Adipocyte (in vitro differentiated cells): ENCODE results near the gene KRTAP10-5.

ENCODE experiments used
- DNase-seq: peaks from one replicate; pipeline ENCODE4 v3.0.0-alpha.2; 2015; ENCODE audit warnings: low read depth
- H3K27me3 ChIP-seq: replicated peaks from 2 replicates; pipeline ENCODE4 v1.7.0; 2013; ENCODE audit warnings: mild to moderate bottlenecking, low read length, moderate library complexity; ENCODE audit not compliant: control insufficient read depth, insufficient read depth
- H3K36me3 ChIP-seq: 2 replicates; pipeline ENCODE4 v1.7.0; 2013; ENCODE audit warnings: low read length, mild to moderate bottlenecking, moderate library complexity; ENCODE audit not compliant: control insufficient read depth, insufficient read depth, severe bottlenecking
- H3K4me1 ChIP-seq: 2 replicates; pipeline ENCODE4 v1.7.0; 2013; ENCODE audit warnings: mild to moderate bottlenecking, low read length, moderate library complexity; ENCODE audit not compliant: control insufficient read depth, insufficient read depth
- H3K4me3 ChIP-seq: 2 replicates; pipeline ENCODE4 v1.7.0; 2013; ENCODE audit warnings: mild to moderate bottlenecking, low read length, moderate library complexity
- H3K9ac ChIP-seq: 2 replicates; pipeline ENCODE4 v1.7.0; 2013; ENCODE audit warnings: mild to moderate bottlenecking, low read length, moderate library complexity
- H3K9me3 ChIP-seq: 2 replicates; pipeline ENCODE4 v1.7.0; 2013; ENCODE audit warnings: mild to moderate bottlenecking, low read length, moderate library complexity; ENCODE audit not compliant: control insufficient read depth

The KRTAP10-5 gene

DNA sequence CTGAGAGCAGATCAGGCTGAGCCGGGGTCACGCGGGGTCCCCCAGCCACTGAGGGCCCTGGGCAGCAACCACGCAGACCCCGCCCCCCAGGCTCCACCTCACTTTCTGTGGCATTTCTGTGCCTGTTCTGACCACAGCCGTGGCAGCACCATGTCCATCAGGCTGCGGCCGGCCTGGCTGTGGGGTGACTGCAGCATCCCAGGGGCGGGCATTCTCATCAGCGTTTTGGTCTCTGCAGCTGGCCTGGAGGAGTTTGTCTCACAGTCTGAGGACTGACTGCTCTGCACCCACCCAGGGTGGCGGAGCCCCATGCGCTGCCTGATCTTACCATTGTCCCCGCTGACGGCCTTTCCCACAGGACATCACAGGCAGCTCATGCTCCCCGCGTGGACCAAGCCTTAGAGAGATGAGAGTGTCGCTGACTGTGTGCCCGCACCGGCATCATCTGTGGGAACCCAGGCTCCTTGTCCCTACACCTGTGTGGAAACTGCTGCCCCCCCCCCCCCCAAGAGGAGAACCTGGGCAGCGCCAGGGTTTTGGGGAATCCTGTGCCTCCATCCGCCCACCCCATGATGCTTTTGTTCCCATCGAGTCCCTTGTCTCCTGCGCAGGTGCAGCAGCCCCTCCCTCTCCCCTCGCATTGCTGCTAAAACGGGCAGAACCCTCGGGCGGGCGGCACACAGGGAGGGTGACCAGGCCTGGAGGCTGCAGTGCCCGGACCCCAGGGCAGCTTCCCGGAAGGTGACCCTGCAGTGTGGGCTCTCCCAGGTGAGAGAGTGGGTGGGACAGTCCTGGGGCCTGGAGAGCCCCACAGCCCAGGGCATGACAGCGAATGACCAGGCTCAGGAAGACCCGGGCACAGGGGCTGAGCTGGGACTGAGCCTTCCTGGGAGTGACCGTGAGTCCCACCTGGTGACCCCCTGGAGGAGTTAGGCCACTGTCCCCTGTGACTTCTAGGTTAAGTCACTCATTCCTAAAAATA is 42.2 kb downstream of the KRTAP10-5 start:
- Histone ChIP-seq H3K36me3 (no peaks in the 10 kb centered on the region), H3K9ac (no peak overlapping the region), H3K4me3 (no peak overlapping the region), H3K27me3 (peaks cover 3% of the 10 kb centered on the region), H3K9me3 (peaks cover 19% of the 10 kb centered on the region), H3K4me1 (no peaks in the 10 kb centered on the region)
- DNase-seq = no peak

DNA sequence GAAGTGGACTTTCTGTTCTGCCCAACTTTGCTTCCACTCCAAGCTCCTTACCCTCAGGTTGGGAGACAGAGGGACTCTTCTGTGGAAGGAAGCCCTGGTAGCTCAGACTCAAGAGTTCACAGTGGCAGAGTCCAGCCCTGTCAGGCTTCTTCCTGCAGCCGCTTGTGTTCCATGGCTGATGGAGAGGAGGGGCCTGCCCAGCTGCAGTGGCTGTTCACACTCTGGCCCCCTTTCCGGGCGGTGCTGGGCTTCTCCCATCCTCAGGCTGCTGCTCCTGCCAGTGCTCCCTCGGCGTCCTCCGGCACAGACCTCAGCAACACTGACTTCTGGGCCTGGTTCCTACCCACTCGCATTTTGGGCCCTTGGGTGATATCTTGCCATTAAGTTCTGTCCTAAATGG is 44.4 kb downstream of the KRTAP10-5 start:
- Histone ChIP-seq H3K36me3 (no peaks in the 10 kb centered on the region), H3K4me3 (no peak overlapping the region), H3K9ac (no peak overlapping the region), H3K4me1 (no peaks in the 10 kb centered on the region), H3K9me3 (peaks cover under 1% of the 10 kb centered on the region), H3K27me3 (peaks cover 12% of the 10 kb centered on the region)
- DNase-seq = no peak

DNA sequence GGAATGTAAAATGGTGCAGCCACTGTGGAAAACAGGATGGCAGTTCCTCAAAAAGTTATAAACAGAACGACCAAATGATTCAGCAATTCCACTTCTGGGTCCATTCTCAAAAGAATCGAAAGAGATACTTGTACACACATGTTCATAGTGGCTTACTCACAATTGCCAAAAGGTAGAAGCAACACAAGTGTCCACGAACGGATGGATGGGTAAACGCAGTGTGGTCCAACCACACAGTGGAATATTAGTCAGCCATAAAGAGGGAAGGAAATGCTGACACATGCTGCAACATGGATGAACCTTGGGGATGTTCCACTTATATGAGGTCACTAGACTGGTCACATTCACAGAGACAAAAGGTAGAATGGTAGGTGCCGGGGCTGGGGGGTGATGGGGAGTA is 45.7 kb downstream of the KRTAP10-5 start:
- no peak for DNase-seq
- Histone ChIP-seq H3K9ac (no peak overlapping the region), H3K36me3 (no peaks in the 10 kb centered on the region), H3K9me3 (no peaks in the 10 kb centered on the region), H3K4me1 (no peaks in the 10 kb centered on the region), H3K4me3 (no peak overlapping the region), H3K27me3 (peaks cover 12% of the 10 kb centered on the region)

DNA sequence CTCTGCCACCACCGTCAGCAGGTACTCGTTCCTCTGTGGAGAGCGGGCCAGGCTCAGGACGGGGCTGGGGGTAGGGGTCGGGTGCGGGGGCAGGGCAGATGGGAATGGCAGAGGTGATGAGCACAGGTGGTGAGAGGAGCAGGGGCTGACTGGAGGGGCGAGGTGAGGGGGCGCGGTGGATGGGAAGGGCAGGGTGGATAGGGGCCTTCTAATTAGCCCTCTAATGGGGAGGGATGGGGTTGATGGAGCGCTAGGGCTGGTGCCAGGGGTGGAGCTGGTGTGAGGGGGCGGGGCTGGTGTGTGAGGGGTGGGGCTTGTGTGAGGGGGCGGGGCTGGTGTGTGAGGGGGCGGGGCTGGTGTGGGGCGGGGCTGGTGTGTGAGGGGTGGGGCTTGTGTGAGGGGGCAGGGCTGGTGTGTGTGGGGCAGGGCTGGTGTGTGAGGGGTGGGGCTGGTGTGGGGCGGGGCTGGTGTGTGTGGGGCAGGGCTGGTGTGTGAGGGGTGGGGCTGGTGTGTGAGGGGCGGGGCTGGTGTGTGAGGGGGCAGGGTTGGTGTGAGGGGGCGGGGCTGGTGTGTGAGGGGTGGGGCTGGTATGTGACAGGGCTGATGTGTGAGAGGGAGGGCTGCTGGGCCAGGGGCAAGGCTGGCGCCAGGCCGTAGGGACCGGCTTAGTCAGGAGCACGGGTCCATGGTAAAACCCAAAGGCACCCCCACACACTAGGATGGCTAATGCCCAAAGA is 46.3 kb downstream of the KRTAP10-5 start:
- H3K9me3 ChIP-seq = no peaks in the 10 kb centered on the region
- H3K27me3 ChIP-seq = peaks cover 12% of the 10 kb centered on the region
- H3K36me3 ChIP-seq = no peaks in the 10 kb centered on the region
- no peak overlapping the region for H3K4me3 ChIP-seq
- H3K9ac ChIP-seq = no peak overlapping the region
- no peaks in the 10 kb centered on the region for H3K4me1 ChIP-seq
- no peak for DNase-seq

DNA sequence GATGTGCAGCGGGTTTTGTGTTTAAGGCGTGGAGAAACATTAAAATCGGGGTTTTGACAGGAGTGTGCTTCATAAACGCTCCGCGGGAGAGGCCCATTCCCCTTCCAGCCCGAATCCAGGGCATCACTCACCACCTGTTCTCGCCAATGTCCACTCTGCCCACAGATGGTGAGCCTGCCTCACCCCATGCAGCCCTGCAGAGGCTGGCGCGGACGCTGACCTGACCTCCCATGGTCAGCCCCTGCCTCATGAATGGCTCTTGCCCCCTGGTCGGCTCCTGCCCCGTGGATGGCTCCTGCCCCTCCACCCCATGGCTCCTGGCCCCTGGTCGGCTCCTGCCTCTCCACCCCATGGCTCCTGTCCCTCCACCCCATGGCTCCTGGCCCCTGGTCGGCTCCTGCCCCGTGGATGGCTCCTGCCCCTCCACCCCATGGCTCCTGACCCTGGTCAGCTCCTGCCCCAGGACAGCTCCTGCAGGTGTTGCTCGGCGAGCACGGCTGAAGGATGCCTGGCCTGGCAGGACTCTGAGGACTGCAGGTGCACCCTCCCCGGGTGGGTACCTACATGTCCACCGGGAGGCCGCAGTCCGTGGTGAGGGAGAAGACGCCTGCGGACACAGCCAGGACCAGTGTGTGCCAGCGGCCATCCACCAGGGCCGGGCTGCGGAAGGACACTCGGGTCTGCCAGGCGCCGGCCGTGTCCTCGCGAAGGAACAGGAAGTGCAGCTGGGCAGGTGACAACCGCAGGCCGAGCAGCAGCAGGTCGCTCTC is 47.1 kb downstream of the KRTAP10-5 start:
- Histone ChIP-seq H3K4me1 (no peaks in the 10 kb centered on the region), H3K9me3 (no peaks in the 10 kb centered on the region), H3K27me3 (peaks cover 12% of the 10 kb centered on the region), H3K9ac (no peak overlapping the region), H3K36me3 (no peaks in the 10 kb centered on the region), H3K4me3 (no peak overlapping the region)
- no peak for DNase-seq

DNA sequence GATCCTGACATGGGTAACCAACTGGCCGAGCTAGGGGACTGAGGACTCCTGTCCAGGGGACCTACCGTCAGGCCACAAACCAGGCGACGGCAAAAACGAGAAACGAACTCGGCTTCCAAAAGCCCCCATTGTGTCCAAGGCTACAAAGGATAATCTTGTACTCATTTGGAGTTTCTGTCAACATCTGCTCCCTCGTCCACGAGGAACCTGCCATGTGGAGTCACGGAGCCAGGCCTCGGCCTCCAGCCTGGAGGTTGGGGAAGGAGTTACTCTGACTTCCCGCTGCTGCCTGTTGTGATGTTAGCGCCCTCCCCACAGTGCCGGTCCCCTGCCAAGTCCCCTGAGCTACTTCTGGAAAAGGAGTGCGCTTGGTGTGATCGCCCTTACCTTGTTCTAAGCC is 47.7 kb downstream of the KRTAP10-5 start:
- peaks cover 12% of the 10 kb centered on the region for H3K27me3 ChIP-seq

DNA sequence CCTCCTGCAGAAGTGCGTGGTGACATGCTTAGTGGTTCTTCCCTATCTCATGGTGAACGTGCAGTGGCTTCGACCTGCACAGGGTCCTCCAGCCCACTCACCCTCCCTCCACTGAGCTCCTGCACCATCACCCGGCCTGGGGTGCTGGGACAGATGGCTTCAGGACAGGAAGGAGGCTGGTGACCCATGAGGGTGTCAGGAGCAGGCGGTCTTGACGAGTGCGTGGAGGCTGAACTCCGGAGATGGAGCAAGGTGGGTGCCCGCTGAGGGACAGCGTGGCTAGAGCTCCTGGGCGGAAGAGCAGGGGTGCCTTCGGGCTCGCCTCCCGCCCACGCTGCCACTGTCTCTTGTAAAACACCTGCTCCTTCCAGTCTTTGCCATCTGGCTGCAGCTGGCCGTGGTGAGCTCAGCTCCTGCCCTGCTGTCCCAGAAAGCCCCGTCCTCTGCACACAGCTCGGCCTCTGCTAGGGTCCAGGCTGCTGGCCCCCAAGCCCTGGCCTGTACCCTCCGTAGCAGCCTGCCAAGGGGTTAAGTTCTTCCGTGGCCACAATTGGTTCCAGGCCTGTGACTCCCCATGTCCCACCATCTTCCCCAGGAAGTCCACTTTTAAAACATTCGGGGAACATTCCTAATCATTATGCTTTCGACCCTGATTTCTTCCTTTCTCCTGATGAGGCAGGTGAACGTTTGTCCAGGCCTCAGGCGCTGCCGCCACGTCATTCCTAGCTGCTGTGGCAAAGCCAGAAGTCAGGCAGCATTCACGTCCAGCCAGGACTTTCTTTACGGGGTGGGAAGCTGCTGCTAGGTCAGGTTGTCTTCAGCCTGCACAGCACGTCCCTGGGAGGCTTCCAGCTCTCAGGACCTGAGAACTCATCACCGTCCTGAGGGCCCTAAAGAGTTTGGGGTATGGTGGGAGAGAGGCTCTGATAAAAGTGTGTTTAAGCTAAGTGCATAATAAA is 48.5 kb downstream of the KRTAP10-5 start:
- H3K9me3 ChIP-seq = no peaks in the 10 kb centered on the region
- no peak for DNase-seq
- H3K4me3 ChIP-seq = no peak overlapping the region

More for the DNA sequence above, 47.7 kb downstream of the KRTAP10-5 start:
- Histone ChIP-seq H3K36me3 (no peaks in the 10 kb centered on the region), H3K9ac (no peak overlapping the region), H3K9me3 (no peaks in the 10 kb centered on the region), H3K4me3 (no peak overlapping the region), H3K4me1 (no peaks in the 10 kb centered on the region)
- no peak for DNase-seq

DNA sequence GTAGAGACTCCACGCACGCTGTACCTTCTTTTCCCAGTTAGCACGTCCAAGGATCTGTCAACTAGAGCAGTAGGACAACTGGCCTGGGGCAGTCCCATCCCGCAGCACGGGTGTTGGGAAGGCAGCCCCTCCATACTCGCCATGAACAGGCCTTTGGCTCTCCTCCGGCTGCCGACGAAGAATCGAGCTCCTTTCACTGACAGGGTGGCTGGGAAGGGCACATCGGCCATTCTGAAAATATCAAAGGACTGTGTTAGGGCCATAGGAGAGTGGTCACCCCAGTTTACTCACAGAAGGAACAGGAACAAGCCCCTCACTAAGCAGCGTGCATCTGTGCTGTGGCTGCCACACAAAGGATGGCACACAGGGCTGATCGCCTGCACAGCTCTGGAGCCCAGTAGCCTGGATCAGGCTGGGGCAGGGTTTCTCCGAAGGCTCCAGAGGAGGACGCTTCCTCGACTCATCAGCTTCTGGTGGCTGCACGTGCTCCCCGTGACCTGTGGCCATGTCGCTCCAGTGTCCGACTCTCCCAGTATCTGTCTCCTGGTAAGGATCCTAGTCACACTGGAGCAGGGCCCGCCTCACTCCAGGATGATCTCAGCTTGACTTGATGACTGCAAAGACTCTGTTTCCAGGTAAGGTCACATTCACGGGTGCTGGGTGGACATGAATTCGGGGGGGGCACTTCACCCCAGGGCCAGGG is 49.4 kb downstream of the KRTAP10-5 start:
- H3K9me3 ChIP-seq = no peaks in the 10 kb centered on the region
- no peak overlapping the region for H3K9ac ChIP-seq
- no peaks in the 10 kb centered on the region for H3K4me1 ChIP-seq
- DNase-seq = no peak
- H3K36me3 ChIP-seq = no peaks in the 10 kb centered on the region
- peaks cover 14% of the 10 kb centered on the region for H3K27me3 ChIP-seq
- no peak overlapping the region for H3K4me3 ChIP-seq

More for the DNA sequence above, 48.5 kb downstream of the KRTAP10-5 start:
- peaks cover 14% of the 10 kb centered on the region for H3K27me3 ChIP-seq
- no peaks in the 10 kb centered on the region for H3K4me1 ChIP-seq
- no peak overlapping the region for H3K9ac ChIP-seq
- no peaks in the 10 kb centered on the region for H3K36me3 ChIP-seq

DNA sequence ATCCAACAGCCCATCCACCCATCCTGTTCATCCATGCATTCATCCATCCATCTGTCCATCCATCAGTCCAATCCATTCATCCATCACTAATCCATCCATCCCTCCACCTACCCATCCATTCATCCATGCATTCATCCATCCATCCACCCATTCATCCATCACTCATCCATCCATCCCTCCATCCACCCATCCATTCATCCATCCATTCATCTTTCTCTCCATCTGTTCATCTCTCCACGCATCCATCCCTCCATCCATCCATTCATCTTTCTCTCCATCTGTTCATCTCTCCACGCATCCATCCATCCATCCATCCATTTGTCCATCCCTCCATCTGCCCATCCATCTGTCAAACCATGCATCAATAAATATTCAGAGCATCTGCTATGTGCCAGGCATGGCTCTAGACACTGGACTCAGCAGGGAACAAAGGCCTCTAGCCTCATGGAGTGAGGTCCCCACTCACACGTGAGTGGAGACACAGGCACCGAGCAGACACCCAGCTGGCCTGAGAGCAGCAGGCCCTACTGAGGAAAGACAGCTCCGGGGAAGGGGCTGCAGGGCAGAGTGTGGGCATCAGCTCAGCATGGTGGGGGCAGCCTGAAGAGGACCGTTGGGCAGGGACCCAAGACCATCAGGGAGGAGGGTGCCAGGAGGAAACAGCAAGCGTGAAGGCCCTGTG is 50.0 kb downstream of the KRTAP10-5 start:
- Histone ChIP-seq H3K4me1 (no peaks in the 10 kb centered on the region), H3K9ac (no peak overlapping the region), H3K9me3 (no peaks in the 10 kb centered on the region), H3K4me3 (no peak overlapping the region), H3K27me3 (peaks cover 14% of the 10 kb centered on the region), H3K36me3 (no peaks in the 10 kb centered on the region)
- no peak for DNase-seq
